ENCODE data around the gene DENND1B.
"Not testable (repeated sequence)": the region's sequence is repeated elsewhere in the genome, so short reads cannot be mapped to it uniquely, and the experiment has no call there.

GRCh38 chr1:197491505-197491904 is 283.8 kb downstream of the DENND1B start:
- TF ChIP-seq RXRA (IDR thresholded peaks at IDR 0.05; ENCODE audit: borderline replicate concordance, low read depth); RAD21 (IDR thresholded peaks at IDR 0.05; ENCODE audit: low read length); TCF12 (IDR thresholded peaks at IDR 0.05): not testable (repeated sequence)
